SK-N-SH treated with all-trans-retinoic acid at 6 μM for 48 hours (cell line): Measurements from ENCODE around the gene EMC9.
A peak's percentile ranks its signal among the peaks of the same experiment; 100 is the strongest.

ENCODE experiments used
- ATAC-seq: fragments of 200-7000 bp; cut with Tn5 transposase; 3 replicates; pipeline ENCODE4 v1.9.1; 2020; ENCODE audit warnings: mild to moderate bottlenecking, moderate library complexity
- BACH2 ChIP-seq: fragments of 250-450 bp; sonication (Bioruptor Pico); IDR thresholded peaks from 2 replicates; pipeline ENCODE4 v1.9.0; 2021; ENCODE audit warnings: mild to moderate bottlenecking, borderline replicate concordance
- CSDC2 ChIP-seq: fragments of 250-450 bp; sonication (Bioruptor Pico); IDR thresholded peaks from 2 replicates; pipeline ENCODE4 v1.5.0; 2020; ENCODE audit warnings: mild to moderate bottlenecking, moderate library complexity
- CSRNP3 ChIP-seq: fragments of 250-450 bp; sonication (Bioruptor Pico); IDR thresholded peaks from 2 replicates; pipeline ENCODE4 v1.5.1; 2021; ENCODE audit warnings: mild to moderate bottlenecking, moderate library complexity
- ESRRG ChIP-seq: fragments of 250-450 bp; sonication (Bioruptor Pico); IDR thresholded peaks from 2 replicates; pipeline ENCODE4 v1.6.1; 2021; ENCODE audit warnings: mild to moderate bottlenecking
- GLIS3 ChIP-seq: fragments of 250-450 bp; sonication (Bioruptor Pico); IDR thresholded peaks from 2 replicates; pipeline ENCODE4 v1.5.0; 2020; ENCODE audit warnings: mild to moderate bottlenecking, moderate library complexity
- ISL1 ChIP-seq: fragments of 250-450 bp; sonication (Bioruptor Pico); IDR thresholded peaks from 2 replicates; pipeline ENCODE4 v2.1.2; 2022; ENCODE audit warnings: mild to moderate bottlenecking, moderate library complexity
- OSR1 ChIP-seq: fragments of 250-450 bp; sonication (Bioruptor Pico); IDR thresholded peaks from 2 replicates; pipeline ENCODE4 v1.8.0; 2022; ENCODE audit warnings: moderate library complexity, mild to moderate bottlenecking, inconsistent platforms
- PATZ1 ChIP-seq: fragments of 250-450 bp; sonication (Bioruptor Pico); IDR thresholded peaks from 2 replicates; pipeline ENCODE4 v1.8.0; 2020; ENCODE audit warnings: mild to moderate bottlenecking, moderate library complexity, borderline replicate concordance
- PPARA ChIP-seq: fragments of 250-450 bp; sonication (Bioruptor Pico); IDR thresholded peaks from 2 replicates; pipeline ENCODE4 v1.5.0; 2020; ENCODE audit warnings: mild to moderate bottlenecking, borderline replicate concordance
- RARB ChIP-seq: fragments of 250-450 bp; sonication (Bioruptor Pico); IDR thresholded peaks from 2 replicates; pipeline ENCODE4 v1.8.0; 2021; ENCODE audit warnings: mild to moderate bottlenecking, moderate library complexity
- SNAI2 ChIP-seq: fragments of 250-450 bp; sonication (Bioruptor Pico); IDR thresholded peaks from 2 replicates; pipeline ENCODE4 v1.5.0; 2020; ENCODE audit warnings: mild to moderate bottlenecking, moderate library complexity
- TCF4 ChIP-seq: fragments of 250-450 bp; sonication (Bioruptor Pico); IDR thresholded peaks from 2 replicates; pipeline ENCODE4 v1.8.0; 2021; ENCODE audit warnings: mild to moderate bottlenecking, moderate library complexity, borderline replicate concordance
- TSHZ2 ChIP-seq: fragments of 250-450 bp; sonication (Bioruptor Pico); IDR thresholded peaks from 2 replicates; pipeline ENCODE4 v1.5.0; 2020; ENCODE audit warnings: mild to moderate bottlenecking, moderate library complexity
- ZC3H10 ChIP-seq: fragments of 250-450 bp; sonication (Bioruptor Pico); IDR thresholded peaks from 2 replicates; pipeline ENCODE4 v1.5.1; 2021; ENCODE audit warnings: mild to moderate bottlenecking, moderate library complexity
- ZFP3 ChIP-seq: fragments of 250-450 bp; sonication (Bioruptor Pico); IDR thresholded peaks from 2 replicates; pipeline ENCODE4 v1.5.0; 2020; ENCODE audit warnings: mild to moderate bottlenecking, moderate library complexity
- ZFP30 ChIP-seq: fragments of 450-650 bp; formaldehyde crosslinking; IDR thresholded peaks from 2 replicates; pipeline ENCODE4 v1.5.0; 2022; ENCODE audit warnings: mild to moderate bottlenecking, moderate library complexity
- ZNF565 ChIP-seq: fragments of 450-650 bp; formaldehyde crosslinking; conservative IDR thresholded peaks from 2 replicates; pipeline ENCODE4 v1.5.0; 2020; ENCODE audit warnings: low read depth, mild to moderate bottlenecking, moderate library complexity
- ZNF70 ChIP-seq: fragments of 450-650 bp; formaldehyde crosslinking; IDR thresholded peaks from 2 replicates; pipeline ENCODE4 v1.5.0; 2020; ENCODE audit warnings: mild to moderate bottlenecking, moderate library complexity
- ZNF8 ChIP-seq: fragments of 450-650 bp; formaldehyde crosslinking; IDR thresholded peaks from 2 replicates; pipeline ENCODE4 v1.5.0; 2020; ENCODE audit warnings: mild to moderate bottlenecking, moderate library complexity

EMC9 gene

GRCh38 chr14:24181371-24182077, 40.1 kb upstream of the EMC9 start:
- TF ChIP-seq OSR1 (CRISPR knock-in tag) (no peak), ZFP3 (no peak), PATZ1 (CRISPR knock-in tag) (no peak), GLIS3 (no peak; the same call in 1 of the 2 replicates)
- TF ChIP-seq, all 23 proteins: peak for 0
- ATAC-seq, result no peak

DNA sequence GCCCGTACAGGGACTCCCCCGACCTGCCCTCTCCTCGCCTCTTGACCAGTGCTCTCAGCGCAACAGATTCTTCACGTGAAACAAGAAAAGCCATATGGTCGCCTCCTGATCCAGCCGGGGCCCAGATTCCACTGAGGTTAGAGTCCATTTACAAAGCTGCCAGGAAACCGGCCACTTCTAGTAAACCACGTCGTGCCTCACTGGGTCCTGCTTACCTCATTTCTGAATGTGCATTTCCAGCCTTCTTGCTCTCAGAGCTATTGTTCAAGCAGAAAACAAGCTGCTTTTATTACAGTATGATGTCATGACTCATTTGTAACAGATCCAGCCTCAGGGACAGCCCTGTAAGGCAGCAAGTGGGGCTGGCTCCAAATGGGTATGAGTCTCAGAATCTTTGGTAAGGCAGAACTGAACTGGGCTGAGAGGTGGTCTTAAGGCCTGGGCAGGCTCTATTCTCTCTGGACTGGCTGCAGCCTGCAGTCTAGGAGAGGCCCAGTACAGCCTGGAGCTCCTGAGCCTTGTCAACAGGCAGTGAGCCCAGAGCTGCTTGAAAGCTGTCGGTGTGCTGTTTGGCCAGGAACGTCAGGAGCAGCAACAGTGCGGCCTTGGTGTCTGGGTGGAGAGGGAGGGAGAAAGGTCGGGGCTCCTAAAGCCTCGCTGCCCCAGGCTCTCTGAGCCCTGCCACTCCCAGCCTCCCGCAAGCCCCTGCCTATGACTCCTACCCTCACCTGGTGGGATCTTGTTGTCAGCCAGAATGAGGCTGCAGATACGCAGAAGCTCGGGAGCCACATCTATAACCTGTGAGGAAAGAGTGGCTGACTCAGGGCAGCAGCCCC, 38.8 kb upstream of the EMC9 start:
- TF ChIP-seq CSRNP3 (CRISPR knock-in tag) (no peak), SNAI2 (CRISPR knock-in tag) (no peak), GLIS3 (no peak), BACH2 (CRISPR knock-in tag) (no peak), ZFP30 (CRISPR knock-in tag) (no peak), ZNF70 (CRISPR knock-in tag) (no peak), PPARA (CRISPR knock-in tag) (no peak), ZNF565 (CRISPR knock-in tag) (no peak), OSR1 (CRISPR knock-in tag) (no peak), RARB (no peak), ZFP3 (no peak), PATZ1 (CRISPR knock-in tag) (no peak), TCF4 (CRISPR knock-in tag) (no peak), ISL1 (CRISPR knock-in tag) (no peak), ZC3H10 (CRISPR knock-in tag) (no peak), ESRRG (CRISPR knock-in tag) (no peak), TSHZ2 (CRISPR knock-in tag) (no peak), ZNF8 (CRISPR knock-in tag) (no peak), CSDC2 (CRISPR knock-in tag) (no peak)
- ATAC-seq, result peak; percentile 28

- no peak; the same call in 2 of the 3 replicates for ATAC-seq
- TF ChIP-seq CSDC2 (CRISPR knock-in tag) (no peak), BACH2 (CRISPR knock-in tag) (no peak), ZNF70 (CRISPR knock-in tag) (no peak), ZFP30 (CRISPR knock-in tag) (no peak), ZFP3 (no peak)
Observed at GRCh38 chr14:24179294-24179960, 38.0 kb upstream of the EMC9 start.
